ENCODE data around the gene MYLK. TPM values are rescaled to one million over a fixed set of nuclear protein-coding genes. Genes with fewer than 3 reads are reported as not detected.

The MYLK gene
- total RNA-seq, 1 donor from 2014 or later: 0.16 TPM

GRCh38 chr3:123584284-123584987, 299.7 kb downstream of the MYLK start:
- H3K27ac Mint-ChIP-seq: peak overlapping the region; percentile 72
- DNase-seq (ENCODE audit: low spot score): no peak
- H3K36me3 Mint-ChIP-seq (ENCODE audit: low read depth): peaks cover 44% of the 10 kb centered on the region
- peaks cover 11% of the 10 kb centered on the region for H3K9me3 Mint-ChIP-seq
- peaks cover 20% of the 10 kb centered on the region for H3K4me1 Mint-ChIP-seq (ENCODE audit: low read depth)
- no peaks in the 10 kb centered on the region for H3K27me3 Mint-ChIP-seq (ENCODE audit: low read depth)
- intact Hi-C loops (cut with micrococcal nuclease): loop anchor here (10.0 kb wide), 1 partner anchor 790 kb away; the partner anchor contains the start of genes HSPBAP1 and SLC49A4
- H3K4me3 Mint-ChIP-seq (ENCODE audit: low read depth): no peak overlapping the region

GRCh38 chr3:123583561-123583960, 300.6 kb downstream of the MYLK start:
- DNase-seq (ENCODE audit: low spot score): no peak
- intact Hi-C loops (cut with micrococcal nuclease): loop anchor here (10.0 kb wide), 1 partner anchor 789 kb away; the partner anchor contains the start of genes HSPBAP1 and SLC49A4
- Mint-ChIP-seq H3K36me3 (ENCODE audit: low read depth) (peaks cover 41% of the 10 kb centered on the region), H3K9me3 (peaks cover 3% of the 10 kb centered on the region), H3K4me1 (ENCODE audit: low read depth) (peaks cover 20% of the 10 kb centered on the region), H3K27me3 (ENCODE audit: low read depth) (no peaks in the 10 kb centered on the region), H3K4me3 (ENCODE audit: low read depth) (peak overlapping the region; percentile 47), H3K27ac (no peak overlapping the region)

- Mint-ChIP-seq H3K36me3 (ENCODE audit: low read depth) (peaks cover 37% of the 10 kb centered on the region), H3K4me3 (ENCODE audit: low read depth) (no peak overlapping the region), H3K9me3 (no peaks in the 10 kb centered on the region), H3K27me3 (ENCODE audit: low read depth) (no peaks in the 10 kb centered on the region), H3K4me1 (ENCODE audit: low read depth) (peaks cover 21% of the 10 kb centered on the region), H3K27ac (no peak overlapping the region)
- intact Hi-C loops (cut with micrococcal nuclease): loop anchor here (10.0 kb wide), 1 partner anchor 788 kb away; the partner anchor contains the start of genes HSPBAP1 and SLC49A4
- DNase-seq (ENCODE audit: low spot score): no peak
Observed at GRCh38 chr3:123582315-123582714, 301.8 kb downstream of the MYLK start.

GRCh38 chr3:123576122-123576521, 308.0 kb downstream of the MYLK start:
- intact Hi-C loops (cut with micrococcal nuclease): no loop called here
- Mint-ChIP-seq H3K4me1 (ENCODE audit: low read depth) (peaks cover 18% of the 10 kb centered on the region), H3K27ac (peak overlapping the region; percentile 39), H3K4me3 (ENCODE audit: low read depth) (no peak overlapping the region), H3K27me3 (ENCODE audit: low read depth) (no peaks in the 10 kb centered on the region), H3K9me3 (no peaks in the 10 kb centered on the region), H3K36me3 (ENCODE audit: low read depth) (peaks cover 30% of the 10 kb centered on the region)
- no peak for DNase-seq (ENCODE audit: low spot score)

- Mint-ChIP-seq H3K36me3 (ENCODE audit: low read depth) (peaks cover 5% of the 10 kb centered on the region), H3K9me3 (no peaks in the 10 kb centered on the region), H3K4me1 (ENCODE audit: low read depth) (peaks cover 18% of the 10 kb centered on the region), H3K27me3 (ENCODE audit: low read depth) (no peaks in the 10 kb centered on the region), H3K27ac (no peak overlapping the region), H3K4me3 (ENCODE audit: low read depth) (no peak overlapping the region)
- DNase-seq (ENCODE audit: low spot score): no peak
- intact Hi-C loops (cut with micrococcal nuclease): no loop called here
Observed at GRCh38 chr3:123571973-123572365, 312.2 kb downstream of the MYLK start.

GRCh38 chr3:123571264-123571972, 312.7 kb downstream of the MYLK start:
- intact Hi-C loops (cut with micrococcal nuclease): no loop called here
- H3K9me3 Mint-ChIP-seq: no peaks in the 10 kb centered on the region
- H3K4me1 Mint-ChIP-seq (ENCODE audit: low read depth): peaks cover 13% of the 10 kb centered on the region
- H3K27me3 Mint-ChIP-seq (ENCODE audit: low read depth): no peaks in the 10 kb centered on the region
- H3K36me3 Mint-ChIP-seq (ENCODE audit: low read depth): no peaks in the 10 kb centered on the region
- H3K27ac Mint-ChIP-seq: no peak overlapping the region
- H3K4me3 Mint-ChIP-seq (ENCODE audit: low read depth): no peak overlapping the region
- DNase-seq (ENCODE audit: low spot score): no peak

- peaks cover 5% of the 10 kb centered on the region for H3K4me1 Mint-ChIP-seq (ENCODE audit: low read depth)
- H3K9me3 Mint-ChIP-seq: no peaks in the 10 kb centered on the region
- no peak for DNase-seq (ENCODE audit: low spot score)
- no peak overlapping the region for H3K4me3 Mint-ChIP-seq (ENCODE audit: low read depth)
- no peaks in the 10 kb centered on the region for H3K27me3 Mint-ChIP-seq (ENCODE audit: low read depth)
- no peak overlapping the region for H3K27ac Mint-ChIP-seq
- no peaks in the 10 kb centered on the region for H3K36me3 Mint-ChIP-seq (ENCODE audit: low read depth)
- intact Hi-C loops (cut with micrococcal nuclease): no loop called here
Observed at GRCh38 chr3:123568875-123569274, 315.3 kb downstream of the MYLK start.

- DNase-seq (ENCODE audit: low spot score): no peak
- H3K27me3 Mint-ChIP-seq (ENCODE audit: low read depth): no peaks in the 10 kb centered on the region
- intact Hi-C loops (cut with micrococcal nuclease): no loop called here
- H3K4me1 Mint-ChIP-seq (ENCODE audit: low read depth): peaks cover 7% of the 10 kb centered on the region
- H3K4me3 Mint-ChIP-seq (ENCODE audit: low read depth): no peak overlapping the region
- H3K27ac Mint-ChIP-seq: no peak overlapping the region
- H3K36me3 Mint-ChIP-seq (ENCODE audit: low read depth): no peaks in the 10 kb centered on the region
- no peaks in the 10 kb centered on the region for H3K9me3 Mint-ChIP-seq
Observed at GRCh38 chr3:123568034-123568433, 316.1 kb downstream of the MYLK start.

DNA sequence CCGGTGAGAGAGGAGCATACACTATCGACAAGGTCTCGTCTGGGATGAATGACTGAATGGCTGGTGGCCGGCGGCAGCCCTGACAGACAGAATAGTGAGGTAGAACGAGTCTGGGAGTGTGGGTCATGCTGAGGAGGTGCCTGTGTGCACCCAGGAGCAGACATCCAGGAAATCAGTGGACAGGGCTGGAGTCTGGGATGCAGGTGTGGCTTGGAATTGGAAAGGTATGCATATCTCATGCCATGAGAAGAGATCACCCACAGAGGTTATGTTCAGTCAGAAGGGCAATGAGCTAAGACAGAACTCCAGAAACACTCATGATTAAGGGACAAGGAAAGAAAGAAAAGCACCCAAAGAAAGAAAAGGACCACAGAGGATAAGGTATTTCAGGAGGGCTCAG, 320.1 kb downstream of the MYLK start:
- Mint-ChIP-seq H3K36me3 (ENCODE audit: low read depth) (no peaks in the 10 kb centered on the region), H3K27me3 (ENCODE audit: low read depth) (no peaks in the 10 kb centered on the region), H3K4me3 (ENCODE audit: low read depth) (no peak overlapping the region), H3K9me3 (no peaks in the 10 kb centered on the region), H3K27ac (no peak overlapping the region), H3K4me1 (ENCODE audit: low read depth) (peaks cover 8% of the 10 kb centered on the region)
- intact Hi-C loops (cut with micrococcal nuclease): no loop called here
- no peak for DNase-seq (ENCODE audit: low spot score)

DNA sequence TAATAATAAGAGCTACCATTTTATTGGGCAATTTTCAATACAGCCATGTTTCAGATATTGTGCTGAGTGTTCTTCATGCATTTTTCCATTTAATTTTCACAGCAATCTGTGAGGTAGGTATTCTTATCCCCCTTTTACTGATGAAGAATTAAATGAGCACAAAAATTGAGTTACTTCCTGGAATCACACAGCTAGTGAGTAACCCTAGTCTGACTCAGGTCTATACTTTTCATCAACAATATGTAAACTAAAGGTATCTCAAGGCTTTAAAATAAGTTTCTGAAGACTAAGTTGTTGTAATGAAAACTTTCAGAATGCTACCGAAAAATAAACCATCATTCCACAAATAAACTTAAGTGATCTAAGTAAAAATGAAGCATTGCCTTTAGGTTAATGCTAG, 321.6 kb downstream of the MYLK start:
- Mint-ChIP-seq H3K9me3 (no peaks in the 10 kb centered on the region), H3K4me3 (ENCODE audit: low read depth) (no peak overlapping the region), H3K36me3 (ENCODE audit: low read depth) (no peaks in the 10 kb centered on the region), H3K27ac (no peak overlapping the region), H3K4me1 (ENCODE audit: low read depth) (peaks cover 5% of the 10 kb centered on the region), H3K27me3 (ENCODE audit: low read depth) (no peaks in the 10 kb centered on the region)
- DNase-seq (ENCODE audit: low spot score): no peak
- intact Hi-C loops (cut with micrococcal nuclease): no loop called here

- peaks cover 5% of the 10 kb centered on the region for H3K4me1 Mint-ChIP-seq (ENCODE audit: low read depth)
- no peak for DNase-seq (ENCODE audit: low spot score)
- intact Hi-C loops (cut with micrococcal nuclease): no loop called here
- H3K4me3 Mint-ChIP-seq (ENCODE audit: low read depth): no peak overlapping the region
- H3K9me3 Mint-ChIP-seq: no peaks in the 10 kb centered on the region
- no peaks in the 10 kb centered on the region for H3K27me3 Mint-ChIP-seq (ENCODE audit: low read depth)
- H3K36me3 Mint-ChIP-seq (ENCODE audit: low read depth): no peaks in the 10 kb centered on the region
- no peak overlapping the region for H3K27ac Mint-ChIP-seq
Observed at GRCh38 chr3:123561188-123561587, 322.9 kb downstream of the MYLK start.
